Liver (tissue), 9 donors: ENCODE data around the gene INPP5A. TPM values are rescaled to one million over a fixed set of nuclear protein-coding genes. Genes with fewer than 3 reads are reported as not detected.

Source experiments
- DNase-seq: peaks from one replicate; pipeline ENCODE4 v3.0.0-alpha.2; 2017; ENCODE audit warnings: low spot score
- H3K27ac ChIP-seq, 2 donors: one replicate each; pipeline ENCODE4 v1.7.0; 2013; ENCODE audit warnings: inconsistent platforms in 2 of 2, low read length in 2 of 2, control low read depth in 1 of 2, low read depth in 1 of 2, mild to moderate bottlenecking in 1 of 2
- H3K27me3 ChIP-seq, 4 donors: one replicate each; pipeline versions ENCODE4 v1.6.1 to v1.7.0; 2013; ENCODE audit warnings: low read length in 3 of 4, inconsistent platforms in 1 of 4, mild to moderate bottlenecking in 1 of 4, moderate library complexity in 1 of 4; ENCODE audit not compliant: control insufficient read depth in 4 of 4, insufficient read depth in 4 of 4
- H3K36me3 ChIP-seq, 4 donors: one replicate each; pipeline versions ENCODE4 v1.6.1 to v1.7.0; 2013; ENCODE audit warnings: low read length in 3 of 4, mild to moderate bottlenecking in 3 of 4, low read depth in 1 of 4, moderate library complexity in 1 of 4; ENCODE audit not compliant: control insufficient read depth in 4 of 4, insufficient read depth in 3 of 4
- H3K4me1 ChIP-seq, 4 donors: one replicate each; pipeline versions ENCODE4 v1.6.1 to v1.7.0; 2013; ENCODE audit warnings: low read length in 3 of 4, mild to moderate bottlenecking in 3 of 4, moderate library complexity in 1 of 4; ENCODE audit not compliant: control insufficient read depth in 4 of 4, insufficient read depth in 4 of 4
- H3K4me3 ChIP-seq, 3 donors: one replicate each; pipeline versions ENCODE4 v1.6.1 to v1.7.0; 2013; ENCODE audit warnings: low read length in 3 of 3, control low read depth in 1 of 3, low read depth in 1 of 3, mild to moderate bottlenecking in 1 of 3
- H3K9ac ChIP-seq, 2 donors: one replicate each; pipeline ENCODE4 v1.7.0; 2013; ENCODE audit warnings: low read length in 2 of 2, mild to moderate bottlenecking in 2 of 2, moderate library complexity in 2 of 2, control low read depth in 1 of 2, low read depth in 1 of 2
- H3K9me3 ChIP-seq, 4 donors: one replicate each; pipeline versions ENCODE4 v1.6.1 to v1.7.0; 2013; ENCODE audit warnings: low read length in 3 of 4; ENCODE audit not compliant: control insufficient read depth in 4 of 4
- ATF3 ChIP-seq: IDR thresholded peaks from 2 replicates; pipeline ENCODE4 v1.6.1; 2016; ENCODE audit warnings: antibody characterized with exemption
- CTCF ChIP-seq: fragments of 150-350 bp; IDR thresholded peaks from 2 replicates; pipeline ENCODE4 v1.5.1; 2017; ENCODE audit warnings: improper control_type of control experiment, low read depth, low read length; ENCODE audit not compliant: missing input control
- EGR1 ChIP-seq, 2 donors: IDR thresholded peaks; 2 replicates each; pipeline ENCODE4 v1.6.1; 2016 to 2018; ENCODE audit warnings: antibody characterized with exemption in 2 of 2, low read depth in 2 of 2
- FOXA1 ChIP-seq: IDR thresholded peaks from 2 replicates; pipeline ENCODE4 v1.6.1; 2016; ENCODE audit warnings: antibody characterized with exemption
- FOXA2 ChIP-seq: IDR thresholded peaks from 2 replicates; pipeline ENCODE4 v1.6.1; 2016; ENCODE audit warnings: antibody characterized with exemption
- GABPA ChIP-seq, 2 donors: IDR thresholded peaks in 1 of 2; conservative IDR thresholded peaks in 1 of 2; 2 replicates each; pipeline ENCODE4 v1.6.1; 2016; ENCODE audit warnings: antibody characterized with exemption in 2 of 2, mild to moderate bottlenecking in 1 of 2, moderate library complexity in 1 of 2
- HNF4A ChIP-seq, 2 donors: conservative IDR thresholded peaks; 2 replicates each; pipeline ENCODE4 v1.6.1; 2016; ENCODE audit warnings: antibody characterized with exemption in 2 of 2, mild to moderate bottlenecking in 2 of 2
- HNF4G ChIP-seq: IDR thresholded peaks from 2 replicates; pipeline ENCODE4 v1.6.1; 2016; ENCODE audit warnings: antibody characterized with exemption
- JUND ChIP-seq, 2 donors: IDR thresholded peaks; 2 replicates each; pipeline ENCODE4 v1.6.1; 2016; ENCODE audit warnings: antibody characterized with exemption in 2 of 2
- MAX ChIP-seq: IDR thresholded peaks from 2 replicates; pipeline ENCODE4 v1.6.1; 2016; ENCODE audit warnings: antibody characterized with exemption
- NR2F2 ChIP-seq: IDR thresholded peaks from 2 replicates; pipeline ENCODE4 v1.6.1; 2016; ENCODE audit warnings: antibody characterized with exemption
- RAD21 ChIP-seq, 2 donors: IDR thresholded peaks; 2 replicates each; pipeline ENCODE4 v1.6.1; 2016; ENCODE audit warnings: antibody characterized with exemption in 2 of 2, mild to moderate bottlenecking in 2 of 2
- REST ChIP-seq: IDR thresholded peaks from 2 replicates; pipeline ENCODE4 v1.6.1; 2016; ENCODE audit warnings: antibody characterized with exemption, mild to moderate bottlenecking
- RXRA ChIP-seq, 2 donors: IDR thresholded peaks; 2 replicates each; pipeline ENCODE4 v1.6.1; 2017 to 2018; ENCODE audit warnings: antibody characterized with exemption in 2 of 2, mild to moderate bottlenecking in 1 of 2
- SP1 ChIP-seq: IDR thresholded peaks from 2 replicates; pipeline ENCODE4 v1.6.1; 2018; ENCODE audit warnings: antibody characterized with exemption, mild to moderate bottlenecking
- TAF1 ChIP-seq: conservative IDR thresholded peaks from 2 replicates; pipeline ENCODE4 v1.6.1; 2016; ENCODE audit warnings: antibody characterized with exemption, mild to moderate bottlenecking
- YY1 ChIP-seq: IDR thresholded peaks from 2 replicates; pipeline ENCODE4 v1.6.1; 2016; ENCODE audit warnings: antibody characterized with exemption, mild to moderate bottlenecking
- ZBTB33 ChIP-seq: IDR thresholded peaks from 2 replicates; pipeline ENCODE4 v1.6.1; 2016; ENCODE audit warnings: antibody characterized with exemption
- WGBS: extraction: QIAGEN DNeasy Blood & Tissue Kit; methylation state at CpG from one replicate; pipeline ENCODE4 v1.1.7; 2013; 5-methylcytosine and 5-hydroxymethylcytosine counted together
- polyA plus RNA-seq, 2 donors: library from polyadenylated mRNA; stranded (reverse) in 1 of 2; unstranded in 1 of 2; fragments of 200-250 nt in 1 of 2; fragments of >200 nt in 1 of 2; fragmentation: Nextera tagmentation in 1 of 2; extraction: Ambion mirVana in 1 of 2; gene quantifications; one replicate each; pipeline versions ENCODE4 v1.2.1 to v1.2.3, GENCODE V29; 2013 to 2015
- total RNA-seq, 2 donors: library from RNA; depleted of rRNA; stranded (reverse); fragments of >200 nt; gene quantifications; one replicate each; pipeline ENCODE4 v1.2.3, GENCODE V29; 2014
- donor health status: healthy.
- donor health status: healthy.
- donor health status: healthy.
- donor health status: healthy.
- donor health status: healthy.

The INPP5A gene
- total and polyA plus RNA-seq, 4 donors = 4.3 to 26.5 (median 10.9) TPM

DNA sequence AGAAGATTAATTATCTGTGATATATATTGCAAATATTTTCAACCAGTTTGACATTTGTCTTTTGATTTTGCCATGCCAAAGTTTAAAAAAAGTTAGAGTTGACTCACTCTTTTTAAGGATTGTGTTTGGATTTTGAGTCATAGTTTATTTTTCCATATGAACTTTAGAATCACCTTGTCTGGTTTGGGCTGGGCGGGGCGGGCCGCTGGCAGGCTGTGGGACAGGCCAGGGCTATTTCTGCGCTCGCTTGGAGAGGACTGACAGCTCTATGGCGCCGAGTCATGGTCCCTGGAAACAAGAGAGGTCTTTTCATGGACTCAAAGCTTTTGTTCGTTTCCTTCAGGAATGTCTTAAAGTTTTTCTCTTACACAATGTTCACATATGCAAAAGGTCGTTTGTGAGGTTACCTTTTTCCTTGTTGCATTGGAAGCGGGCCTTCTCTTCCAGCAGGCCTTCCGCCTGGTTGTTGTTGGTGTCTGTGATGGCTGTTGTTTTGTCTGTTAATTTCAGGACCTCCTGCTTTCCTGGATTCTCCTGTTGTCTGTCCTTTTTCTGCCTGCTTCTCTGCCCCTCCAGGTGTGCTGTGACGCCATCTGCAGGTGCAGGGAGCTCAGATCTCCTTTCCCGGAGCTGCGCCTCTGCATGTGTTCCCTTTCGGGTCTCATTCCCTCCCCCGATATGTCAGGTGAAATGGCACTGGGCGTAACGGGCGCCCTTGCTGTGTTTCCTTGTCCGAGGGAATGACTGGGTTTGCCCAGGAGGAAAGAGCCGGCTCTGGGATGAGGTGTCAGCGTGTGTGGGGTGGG, 53.8 kb downstream of the INPP5A start:
- Histone ChIP-seq H3K9ac (peak overlapping the region; percentile 36 to 55), H3K9me3 (no peaks in the 10 kb centered on the region), H3K27ac (peak overlapping the region; percentile 91 to 98), H3K4me3 (peak overlapping the region; percentile 10 to 52 (median 44)), H3K27me3 (no peaks in the 10 kb centered on the region), H3K4me1 (peaks cover 6 to 59% (median 34%) of the 10 kb centered on the region in 4 donors), H3K36me3 (no peaks in the 10 kb centered on the region)
- DNase-seq = no peak
- 50% methylated on average over 22 of the region's 22 CpGs for WGBS
- peak; percentile 30 to 34 for TF ChIP-seq RAD21 (IDR thresholded peaks at IDR 0.05)
- no peak for TF ChIP-seq ZBTB33
- TF ChIP-seq GABPA (IDR thresholded peaks at IDR 0.05 in 1 of 2, conservative IDR thresholded peaks at IDR 0.05 in 1 of 2) = no peak
- peak; percentile 86 to 90 for TF ChIP-seq HNF4A (conservative IDR thresholded peaks at IDR 0.05)
- peak; percentile 56 for TF ChIP-seq HNF4G
- TF ChIP-seq RXRA (IDR thresholded peaks at IDR 0.05) = peak; percentile 65 to 80
- peak; percentile 77 for TF ChIP-seq SP1
- peak; percentile 29 for TF ChIP-seq NR2F2
- peak; percentile 66 to 93 for TF ChIP-seq EGR1 (IDR thresholded peaks at IDR 0.05; ENCODE audit: low read depth in 2 of 2)
- TF ChIP-seq MAX = no peak
- peak; percentile 48 for TF ChIP-seq FOXA2
- TF ChIP-seq TAF1 = no peak
- TF ChIP-seq ATF3 = peak; percentile 97
- TF ChIP-seq FOXA1 = peak; percentile 62
- no peak for TF ChIP-seq CTCF
- TF ChIP-seq YY1 = peak; percentile 87
- TF ChIP-seq REST = peak; percentile 92
- TF ChIP-seq JUND (IDR thresholded peaks at IDR 0.05) = peak; percentile 97 to 99
